CD4-positive, alpha-beta T cell treated with Interferon alpha-2 for 1 hour (primary cell): ENCODE data around the gene CATSPERE.
"Not testable (repeated sequence)": the region's sequence is repeated elsewhere in the genome, so short reads cannot be mapped to it uniquely, and the experiment has no call there.

Experiments
- DNase-seq, 2 donors: peaks; one replicate each; pipeline ENCODE4 v3.0.0-alpha.2; 2020 to 2022

Gene CATSPERE

DNA sequence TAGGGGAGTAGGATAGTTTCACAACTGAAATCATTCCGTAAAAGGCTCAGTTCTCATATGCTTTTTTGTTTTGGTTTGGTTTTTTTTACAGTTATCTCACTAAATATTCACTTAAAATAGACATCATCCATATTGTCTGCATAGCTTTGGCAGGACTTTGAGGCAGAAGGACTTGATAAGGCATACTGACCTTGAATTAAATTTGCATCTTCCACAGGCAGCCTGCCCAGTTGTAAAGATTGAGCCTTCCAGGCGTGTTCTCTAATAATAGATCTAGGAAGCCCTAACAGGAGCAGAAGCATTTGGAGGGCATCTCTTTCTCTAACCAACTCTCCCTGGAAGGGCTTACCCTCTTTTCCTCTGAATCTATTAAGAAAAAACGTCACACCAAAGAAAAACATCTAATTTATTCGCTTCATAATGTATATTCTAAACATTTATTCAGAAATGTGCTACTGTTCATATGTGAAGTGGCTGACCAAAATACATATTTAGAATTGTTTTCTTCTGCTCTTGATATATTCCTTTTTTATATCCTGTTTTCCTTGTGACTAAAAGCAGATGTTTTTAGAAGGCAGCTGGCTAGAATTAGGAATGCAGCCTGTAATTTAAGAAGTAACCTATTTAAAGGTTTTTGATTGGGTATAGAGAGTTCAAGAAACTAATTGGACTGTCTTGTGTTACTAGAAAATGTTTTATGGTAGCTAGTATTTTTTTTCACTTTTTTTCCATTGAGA is 212.0 kb downstream of the CATSPERE start:
- no peak for DNase-seq

DNA sequence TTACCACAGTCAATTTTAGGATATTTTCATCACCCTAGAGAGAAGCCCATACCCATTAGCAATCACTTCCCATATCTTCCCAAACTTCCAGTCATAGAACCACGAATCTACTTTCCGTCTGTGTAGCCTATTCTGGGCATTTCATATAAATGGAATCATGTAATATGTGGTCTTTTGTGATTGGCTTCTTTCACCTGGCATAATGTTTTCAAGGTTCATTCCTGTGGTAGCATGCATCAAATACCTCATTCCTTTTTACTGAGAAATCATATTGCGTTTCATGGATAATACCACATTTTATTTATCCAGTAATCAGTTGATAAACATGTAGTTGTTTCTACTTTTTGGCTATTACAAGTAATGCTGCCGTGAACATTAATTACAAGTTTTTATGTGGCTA is 213.4 kb downstream of the CATSPERE start:
- no peak for DNase-seq

DNA sequence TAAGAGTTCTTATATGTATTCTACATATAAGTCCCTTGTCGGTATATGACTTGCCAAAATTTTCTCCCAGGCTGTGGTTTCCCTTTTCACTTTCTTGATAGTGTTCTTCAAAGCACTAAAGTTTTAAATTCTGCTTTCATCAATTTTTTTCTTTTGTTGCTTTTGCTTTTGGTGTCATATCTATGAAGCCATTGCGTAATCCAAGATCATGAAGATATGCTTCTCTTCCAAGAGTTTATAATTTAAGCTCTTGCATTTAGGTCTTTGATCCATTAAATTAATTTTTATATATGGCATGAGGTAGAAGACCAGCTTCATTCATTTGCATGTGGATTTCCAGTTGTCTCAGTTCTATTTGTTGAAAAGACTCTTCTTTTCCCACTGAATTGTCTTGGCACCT is 214.1 kb downstream of the CATSPERE start:
- DNase-seq, result no peak

DNA sequence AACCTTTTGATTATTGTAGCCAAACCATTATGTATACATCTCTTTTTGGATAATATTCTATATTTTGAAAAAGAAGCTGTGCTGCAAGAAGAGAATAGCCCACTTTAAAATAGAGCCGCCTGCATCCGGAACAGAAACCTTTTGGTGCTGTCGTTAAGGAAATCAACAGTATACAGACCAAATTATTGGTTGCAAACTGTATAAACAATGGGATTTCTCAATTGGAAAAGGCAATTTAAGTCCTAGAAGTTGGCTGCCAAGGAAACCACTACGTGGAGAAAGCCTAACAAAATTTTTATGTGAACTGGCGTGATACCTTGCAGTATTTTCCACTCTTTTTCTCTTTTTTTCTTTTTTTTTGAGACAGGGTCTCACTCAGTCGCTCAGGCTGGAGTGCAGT is 217.6 kb downstream of the CATSPERE start:
- DNase-seq, result no peak

DNA sequence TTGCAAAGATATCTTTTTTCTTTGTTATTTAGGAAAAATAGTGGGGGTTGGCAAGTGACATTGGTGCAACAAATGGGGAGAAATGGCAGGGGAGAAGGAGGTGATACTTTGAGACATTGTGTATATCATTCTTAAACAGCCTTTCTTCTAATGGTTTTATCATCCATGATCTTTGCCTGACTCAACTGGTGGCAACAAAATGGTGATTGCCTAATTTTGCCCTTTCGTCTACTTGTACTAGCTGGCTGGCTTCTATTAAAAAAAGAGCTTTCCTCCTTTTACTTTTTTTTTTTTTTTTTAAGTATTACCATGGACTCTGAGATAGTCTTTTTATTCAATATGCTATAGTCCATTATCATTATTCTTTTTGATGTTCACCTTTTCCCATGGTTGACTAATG is 219.6 kb downstream of the CATSPERE start:
- DNase-seq, result no peak

DNA sequence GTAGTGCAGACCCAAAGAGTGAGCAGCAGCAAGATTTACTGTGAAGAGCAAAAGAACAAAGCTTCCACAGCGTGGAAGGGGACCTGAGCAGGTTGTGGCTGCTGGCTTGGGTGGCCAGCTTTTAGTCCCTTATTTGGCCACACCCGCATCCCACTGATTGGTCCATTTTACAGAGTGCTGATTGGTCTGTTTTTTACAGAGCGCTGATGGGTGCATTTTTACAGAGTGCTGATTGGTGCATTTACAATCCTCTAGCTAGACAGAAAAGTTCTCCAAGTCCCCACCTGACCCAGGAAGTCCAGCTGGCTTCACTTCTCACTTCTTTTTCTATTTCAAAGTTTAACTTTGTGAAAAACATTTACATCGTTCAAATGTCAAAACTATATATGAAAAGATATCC is 221.0 kb downstream of the CATSPERE start:
- not testable (repeated sequence) for DNase-seq
